Naive thymus-derived CD4-positive, alpha-beta T cell (primary cell): ENCODE measurements around the gene PCDHGB5. TPM values are rescaled to one million over a fixed set of nuclear protein-coding genes. Genes with fewer than 3 reads are reported as not detected.
"Not testable (repeated sequence)": the region's sequence is repeated elsewhere in the genome, so short reads cannot be mapped to it uniquely, and the experiment has no call there.

Experiments
- ATAC-seq: fragments of 150-1000 bp; cut with Tn5 transposase; 2 replicates; pipeline ENCODE4 v1.10.0; 2021; ENCODE audit warnings: mild to moderate bottlenecking, moderate library complexity
- CTCF ChIA-PET: fragments of 350-600 bp; sonication (Branson Sonifier 250); formaldehyde crosslinking; loops from one replicate; lab custom pipeline; 2021; ENCODE audit warnings: antibody characterized with exemption; lab: Charles Lee
- POLR2A ChIA-PET: fragments of 350-600 bp; sonication (Branson Sonifier 250); formaldehyde crosslinking; loops from one replicate; lab custom pipeline; 2021; ENCODE audit warnings: antibody characterized with exemption, inconsistent platforms; lab: Charles Lee
- DNase-seq, 9 donors: peaks; one replicate each; pipeline versions ENCODE4 v3.0.0 to v3.0.0-alpha.2; 2020 to 2022; ENCODE audit warnings: mixed read lengths in 1 of 9
- H3K27ac ChIP-seq: one replicate; pipeline ENCODE4 v1.7.0; 2013; ENCODE audit warnings: mild to moderate bottlenecking, low read depth, low read length, moderate library complexity
- H3K27me3 ChIP-seq, 2 donors: one replicate each; pipeline ENCODE4 v1.7.0; 2013; ENCODE audit warnings: low read length in 2 of 2, mild to moderate bottlenecking in 2 of 2, moderate library complexity in 2 of 2; ENCODE audit not compliant: control insufficient read depth in 2 of 2, insufficient read depth in 2 of 2
- H3K36me3 ChIP-seq, 3 experiments: 1 replicate in 2 of 3; 2 replicates in 1 of 3; pipeline ENCODE4 v1.7.0; 2013; ENCODE audit warnings: low read length in 3 of 3, mild to moderate bottlenecking in 3 of 3, moderate library complexity in 1 of 3; ENCODE audit not compliant: insufficient read depth in 3 of 3, control insufficient read depth in 2 of 3
- H3K4me1 ChIP-seq, 2 donors: one replicate each; pipeline ENCODE4 v1.7.0; 2013; ENCODE audit warnings: low read length in 2 of 2, mild to moderate bottlenecking in 2 of 2, moderate library complexity in 1 of 2; ENCODE audit not compliant: control insufficient read depth in 2 of 2, insufficient read depth in 2 of 2
- H3K4me3 ChIP-seq: 2 replicates; pipeline ENCODE4 v1.7.0; 2013; ENCODE audit warnings: mild to moderate bottlenecking, low read length
- H3K9me3 ChIP-seq, 3 experiments: 1 replicate in 2 of 3; 2 replicates in 1 of 3; pipeline ENCODE4 v1.7.0; 2013; ENCODE audit warnings: low read length in 3 of 3; ENCODE audit not compliant: control insufficient read depth in 2 of 3
- H3K27ac Mint-ChIP-seq, 9 donors: one replicate each; pipeline ENCODE4 v1.8.0; 2020 to 2022; ENCODE audit warnings: mixed read lengths in 9 of 9, mild to moderate bottlenecking in 8 of 9, moderate library complexity in 5 of 9, inconsistent platforms in 2 of 9
- H3K27me3 Mint-ChIP-seq, 5 donors: one replicate each; pipeline ENCODE4 v1.8.0; 2021 to 2022; ENCODE audit warnings: mixed read lengths in 5 of 5, mild to moderate bottlenecking in 1 of 5
- H3K36me3 Mint-ChIP-seq, 5 donors: one replicate each; pipeline ENCODE4 v1.8.0; 2020 to 2022; ENCODE audit warnings: mixed read lengths in 5 of 5, mild to moderate bottlenecking in 3 of 5, inconsistent platforms in 1 of 5
- H3K4me1 Mint-ChIP-seq, 7 donors: one replicate each; pipeline ENCODE4 v1.8.0; 2020 to 2022; ENCODE audit warnings: mixed read lengths in 7 of 7, mild to moderate bottlenecking in 3 of 7, inconsistent platforms in 1 of 7
- H3K4me3 Mint-ChIP-seq, 10 donors: one replicate each; pipeline ENCODE4 v1.8.0; 2020 to 2022; ENCODE audit warnings: mild to moderate bottlenecking in 10 of 10, mixed read lengths in 10 of 10, moderate library complexity in 6 of 10, inconsistent platforms in 2 of 10
- H3K9me3 Mint-ChIP-seq, 11 donors: one replicate each; pipeline ENCODE4 v1.8.0; 2020 to 2022; ENCODE audit warnings: mixed read lengths in 11 of 11, mild to moderate bottlenecking in 4 of 11, inconsistent platforms in 1 of 11, moderate library complexity in 1 of 11
- intact Hi-C, 2 donors: fragments of 100-400 bp; cut with micrococcal nuclease; formaldehyde crosslinking; loops; one replicate each; pipeline ENCODE4 v1.15.1; 2023
- polyA plus RNA-seq, 2 donors: library from polyadenylated mRNA; unstranded; fragments of 300-500 nt; fragmentation: Illumina TruSeq; gene quantifications; one replicate each; pipeline ENCODE4 v1.2.3, GENCODE V29; 2021
- total RNA-seq, 6 experiments: library from RNA in 5 of 6; stranded (reverse) in 5 of 6; gene quantifications; 1 replicate in 5 of 6; 2 replicates in 1 of 6; pipeline ENCODE4 v1.2.3 and lab custom pipeline; 2021 to 2026

Gene PCDHGB5
- total and polyA plus RNA-seq, 7 experiments from 2014 or later: 0.09 to 0.49 (median 0.42) TPM

DNA sequence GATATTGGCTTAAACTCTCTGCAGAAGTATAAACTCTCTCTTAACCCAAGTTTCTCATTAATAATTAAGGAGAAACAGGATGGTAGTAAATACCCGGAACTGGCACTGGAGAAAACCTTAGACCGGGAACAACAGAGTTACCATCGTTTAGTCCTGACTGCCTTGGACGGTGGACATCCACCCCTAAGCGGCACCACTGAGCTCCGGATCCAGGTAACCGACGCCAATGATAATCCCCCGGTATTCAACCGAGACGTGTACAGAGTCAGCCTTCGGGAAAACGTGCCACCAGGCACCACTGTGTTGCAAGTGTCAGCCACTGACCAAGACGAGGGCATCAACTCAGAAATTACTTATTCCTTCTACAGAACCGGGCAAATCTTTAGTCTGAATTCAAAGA, 861 bp downstream of the PCDHGB5 start:
- Histone ChIP-seq H3K27ac (no peak overlapping the region), H3K9me3 (peaks cover 0 to 45% (median 0%) of the 10 kb centered on the region in 3 experiments), H3K4me1 (no peaks in the 10 kb centered on the region), H3K36me3 (no peaks in the 10 kb centered on the region), H3K4me3 (no peak overlapping the region), H3K27me3 (peaks cover 2 to 18% of the 10 kb centered on the region in 2 donors)
- ChIA-PET POLR2A (no interaction called here), CTCF (no interaction called here)
- Mint-ChIP-seq H3K4me3 (peak overlapping the region in 3 of 10 donors; percentile 23 to 41 (median 33)), H3K4me1 (peaks cover 0 to 6% (median 2%) of the 10 kb centered on the region in 7 donors), H3K27me3 (peaks cover 50 to 83% (median 70%) of the 10 kb centered on the region in 5 donors), H3K27ac (peak overlapping the region in 2 of 9 donors; percentile 43 to 83), H3K36me3 (peaks cover 4 to 28% (median 9%) of the 10 kb centered on the region in 5 donors), H3K9me3 (peaks cover 4 to 82% (median 38%) of the 10 kb centered on the region in 11 donors)
- intact Hi-C loops: no loop called here
- ATAC-seq (no peak), DNase-seq (no peak)

DNA sequence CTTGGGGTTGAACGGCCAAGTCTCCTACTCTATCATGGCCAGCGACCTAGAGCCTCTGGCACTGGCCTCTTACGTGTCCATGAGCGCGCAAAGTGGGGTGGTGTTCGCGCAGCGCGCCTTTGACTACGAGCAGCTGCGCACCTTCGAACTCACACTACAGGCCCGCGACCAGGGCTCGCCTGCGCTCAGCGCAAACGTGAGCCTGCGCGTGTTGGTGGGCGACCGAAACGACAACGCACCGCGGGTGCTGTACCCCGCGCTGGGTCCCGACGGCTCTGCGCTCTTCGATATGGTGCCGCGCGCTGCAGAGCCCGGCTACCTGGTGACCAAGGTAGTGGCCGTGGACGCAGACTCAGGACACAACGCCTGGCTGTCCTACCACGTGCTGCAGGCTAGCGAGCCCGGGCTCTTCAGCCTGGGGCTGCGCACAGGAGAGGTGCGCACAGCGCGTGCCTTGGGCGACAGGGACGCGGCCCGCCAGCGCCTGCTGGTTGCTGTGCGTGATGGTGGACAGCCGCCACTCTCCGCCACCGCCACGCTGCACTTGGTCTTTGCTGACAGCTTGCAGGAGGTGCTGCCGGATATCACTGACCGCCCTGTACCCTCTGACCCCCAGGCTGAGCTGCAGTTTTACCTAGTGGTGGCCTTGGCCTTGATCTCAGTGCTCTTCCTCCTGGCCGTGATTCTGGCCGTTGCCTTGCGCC, 2.0 kb downstream of the PCDHGB5 start:
- Mint-ChIP-seq H3K4me3 (peak overlapping the region in 5 of 10 donors; percentile 3 to 71 (median 23)), H3K4me1 (peaks cover 0 to 6% (median 2%) of the 10 kb centered on the region in 7 donors), H3K27ac (peak overlapping the region in 4 of 9 donors; percentile 10 to 74 (median 66)), H3K27me3 (peaks cover 48 to 84% (median 70%) of the 10 kb centered on the region in 5 donors), H3K9me3 (peaks cover 4 to 82% (median 41%) of the 10 kb centered on the region in 11 donors), H3K36me3 (peaks cover 4 to 29% (median 9%) of the 10 kb centered on the region in 5 donors)
- Histone ChIP-seq H3K9me3 (peaks cover 0 to 35% (median 0%) of the 10 kb centered on the region in 3 experiments), H3K4me3 (no peak overlapping the region), H3K27me3 (peaks cover 2 to 18% of the 10 kb centered on the region in 2 donors), H3K4me1 (no peaks in the 10 kb centered on the region), H3K36me3 (no peaks in the 10 kb centered on the region), H3K27ac (no peak overlapping the region)
- CTCF ChIA-PET: no interaction called here
- ATAC-seq: no peak
- intact Hi-C loops: no loop called here
- POLR2A ChIA-PET: no interaction called here
- DNase-seq: no peak

DNA sequence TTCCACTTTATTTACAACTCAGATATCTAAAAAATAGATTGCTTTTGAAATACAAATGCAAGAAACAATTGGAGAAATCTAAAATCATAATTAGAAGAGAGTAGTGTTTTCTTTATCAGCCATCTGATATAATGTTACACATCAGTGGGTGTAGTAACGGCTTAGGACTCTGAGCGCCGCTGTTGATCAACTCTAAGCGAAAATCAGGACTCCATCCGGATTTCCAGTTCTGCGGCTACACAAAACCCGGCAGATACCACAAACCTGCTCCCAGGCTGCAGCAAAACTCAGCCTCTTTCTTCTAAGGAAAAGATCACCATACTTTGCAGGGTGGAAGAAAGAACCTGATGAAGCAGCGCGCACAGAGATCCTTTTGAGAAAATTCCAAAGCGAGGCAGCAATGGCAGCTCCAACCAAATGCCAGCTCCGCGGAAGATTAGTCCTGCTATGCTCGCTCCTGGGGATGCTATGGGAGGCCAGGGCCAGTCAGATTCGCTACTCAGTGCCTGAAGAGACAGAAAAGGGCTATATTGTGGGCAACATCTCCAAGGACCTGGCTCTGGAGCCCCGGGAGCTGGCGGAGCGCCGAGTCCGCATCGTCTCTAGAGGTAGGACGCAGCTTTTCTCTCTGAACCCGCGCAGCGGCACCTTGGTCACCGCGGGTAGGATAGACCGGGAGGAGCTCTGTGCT, 5.0 kb downstream of the PCDHGB5 start, which contains the start of gene PCDHGA9:
Gene PCDHGA9, plus strand, starts transcription at position 226 of the 691 bp plus-strand sequence. Its CDS starts 175 bp downstream, at position 401.
- H3K9me3 ChIP-seq: peaks cover 0 to 34% (median 0%) of the 10 kb centered on the region in 3 experiments
- peak within 1 kb of the TSS in 3 of 9 donors; percentile 8 to 49 (median 49) for H3K27ac Mint-ChIP-seq
- peaks cover 7 to 26% of the 10 kb centered on the region in 2 donors for H3K27me3 ChIP-seq
- no peaks in the 10 kb centered on the region for H3K36me3 ChIP-seq
- CTCF ChIA-PET: no interaction called here
- H3K4me1 Mint-ChIP-seq: peaks cover 0 to 10% (median 4%) of the 10 kb centered on the region in 7 donors
- ATAC-seq (no peak), DNase-seq (no peak)
- H3K27ac ChIP-seq: no peak within 1 kb of the TSS
- peaks cover 4 to 34% (median 9%) of the 10 kb centered on the region in 5 donors for H3K36me3 Mint-ChIP-seq
- H3K4me1 ChIP-seq: no peaks in the 10 kb centered on the region
- POLR2A ChIA-PET: no interaction called here
- peaks cover 5 to 82% (median 41%) of the 10 kb centered on the region in 11 donors for H3K9me3 Mint-ChIP-seq
- peaks cover 50 to 82% (median 74%) of the 10 kb centered on the region in 5 donors for H3K27me3 Mint-ChIP-seq
- H3K4me3 Mint-ChIP-seq: peak within 1 kb of the TSS in 9 of 10 donors; percentile 28 to 76 (median 68)
- intact Hi-C loops: no loop called here
- no peak within 1 kb of the TSS for H3K4me3 ChIP-seq

DNA sequence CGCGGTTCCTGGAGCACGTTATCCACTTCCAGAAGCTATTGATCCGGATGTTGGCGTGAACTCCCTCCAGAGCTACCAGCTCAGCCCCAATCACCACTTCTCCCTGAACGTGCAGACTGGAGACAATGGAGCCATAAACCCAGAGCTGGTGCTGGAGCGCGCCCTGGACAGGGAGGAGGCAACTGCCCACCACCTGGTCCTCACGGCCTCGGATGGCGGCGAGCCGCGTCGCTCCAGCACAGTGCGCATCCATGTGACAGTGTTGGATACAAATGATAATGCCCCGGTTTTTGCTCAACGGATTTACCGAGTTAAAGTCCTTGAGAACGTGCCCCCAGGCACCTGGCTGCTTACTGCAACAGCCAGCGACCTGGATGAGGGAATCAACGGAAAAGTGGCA, 5.6 kb downstream of the PCDHGB5 start:
- Mint-ChIP-seq H3K9me3 (peaks cover 7 to 88% (median 45%) of the 10 kb centered on the region in 11 donors), H3K27ac (peak overlapping the region in 2 of 9 donors; percentile 49), H3K27me3 (peaks cover 57 to 86% (median 81%) of the 10 kb centered on the region in 5 donors), H3K36me3 (peaks cover 6 to 37% (median 9%) of the 10 kb centered on the region in 5 donors), H3K4me3 (peak overlapping the region in 3 of 10 donors; percentile 29 to 69 (median 56)), H3K4me1 (peaks cover 0 to 16% (median 5%) of the 10 kb centered on the region in 7 donors)
- no peak overlapping the region for H3K27ac ChIP-seq
- ATAC-seq (no peak), DNase-seq (no peak)
- ChIA-PET POLR2A (no interaction called here), CTCF (no interaction called here)
- H3K36me3 ChIP-seq: no peaks in the 10 kb centered on the region
- intact Hi-C loops: no loop called here
- peaks cover 8 to 26% of the 10 kb centered on the region in 2 donors for H3K27me3 ChIP-seq
- no peaks in the 10 kb centered on the region for H3K4me1 ChIP-seq
- H3K4me3 ChIP-seq: no peak overlapping the region
- peaks cover 0 to 39% (median 0%) of the 10 kb centered on the region in 3 experiments for H3K9me3 ChIP-seq

DNA sequence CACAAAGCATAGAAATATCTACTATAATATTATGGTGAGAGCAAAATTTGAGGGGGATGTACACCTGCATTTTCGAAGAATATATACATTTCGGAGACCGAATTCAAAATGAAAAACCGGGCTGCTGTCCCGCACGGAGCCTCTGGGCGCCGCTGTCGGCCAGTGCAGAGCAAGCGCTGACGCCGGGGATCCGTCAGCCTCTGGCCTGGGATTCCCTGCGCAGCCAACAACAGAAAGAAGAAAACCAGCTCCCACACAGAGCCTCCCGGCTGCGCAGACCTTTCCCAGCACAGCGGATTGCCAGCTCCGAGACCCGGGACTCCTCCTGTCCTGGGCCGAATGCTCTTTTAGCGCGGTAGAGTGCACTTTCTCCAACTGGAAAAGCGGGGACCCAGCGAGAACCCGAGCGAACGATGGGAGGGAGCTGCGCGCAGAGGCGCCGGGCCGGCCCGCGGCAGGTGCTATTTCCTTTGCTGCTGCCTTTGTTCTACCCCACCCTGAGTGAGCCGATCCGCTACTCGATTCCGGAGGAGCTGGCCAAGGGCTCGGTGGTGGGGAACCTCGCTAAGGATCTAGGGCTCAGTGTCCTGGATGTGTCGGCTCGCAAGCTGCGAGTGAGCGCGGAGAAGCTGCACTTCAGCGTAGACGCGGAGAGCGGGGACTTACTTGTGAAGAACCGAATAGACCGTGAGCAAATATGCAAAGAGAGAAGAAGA, 10.2 kb downstream of the PCDHGB5 start, which contains the start of gene PCDHGB6:
Gene PCDHGB6, plus strand, starts transcription at position 232 of the 716 bp plus-strand sequence. Its CDS starts 182 bp downstream, at position 414.
- ATAC-seq (peak; percentile 71), DNase-seq (peak in 3 of 9 donors; percentile 27 to 34 (median 34))
- H3K4me3 ChIP-seq, H3K36me3 ChIP-seq, CTCF ChIA-PET, H3K27ac ChIP-seq, intact Hi-C loops, H3K4me1 ChIP-seq: not testable (repeated sequence)
- Mint-ChIP-seq H3K4me3 (peak within 1 kb of the TSS in 9 of 10 donors; percentile 33 to 80 (median 66)), H3K27me3 (peaks cover 54 to 80% (median 76%) of the 10 kb centered on the region in 5 donors), H3K4me1 (peaks cover 2 to 14% (median 4%) of the 10 kb centered on the region in 7 donors), H3K27ac (peak within 1 kb of the TSS in 4 of 9 donors; percentile 5 to 79 (median 35)), H3K9me3 (peaks cover 10 to 82% (median 47%) of the 10 kb centered on the region in 11 donors), H3K36me3 (peaks cover 7 to 32% (median 12%) of the 10 kb centered on the region in 5 donors)
- POLR2A ChIA-PET: interaction anchor here (0.5 kb wide), 1 partner anchor 155 kb away, joined by 5 read pairs; no protein-coding TSS in a partner anchor
- Histone ChIP-seq H3K27me3 (peaks cover 10 to 20% of the 10 kb centered on the region in 2 donors), H3K9me3 (peaks cover 0 to 33% (median 0%) of the 10 kb centered on the region in 3 experiments)
